ENCODE measurements around the gene PC. TPM values are rescaled to one million over a fixed set of nuclear protein-coding genes. Genes with fewer than 3 reads are reported as not detected.

PC gene
- total and polyA plus RNA-seq, 2 donors (not counting 3 experiments of a cell fraction or from before 2014, with no cell fraction given): 5.5 to 17.5 TPM

DNA sequence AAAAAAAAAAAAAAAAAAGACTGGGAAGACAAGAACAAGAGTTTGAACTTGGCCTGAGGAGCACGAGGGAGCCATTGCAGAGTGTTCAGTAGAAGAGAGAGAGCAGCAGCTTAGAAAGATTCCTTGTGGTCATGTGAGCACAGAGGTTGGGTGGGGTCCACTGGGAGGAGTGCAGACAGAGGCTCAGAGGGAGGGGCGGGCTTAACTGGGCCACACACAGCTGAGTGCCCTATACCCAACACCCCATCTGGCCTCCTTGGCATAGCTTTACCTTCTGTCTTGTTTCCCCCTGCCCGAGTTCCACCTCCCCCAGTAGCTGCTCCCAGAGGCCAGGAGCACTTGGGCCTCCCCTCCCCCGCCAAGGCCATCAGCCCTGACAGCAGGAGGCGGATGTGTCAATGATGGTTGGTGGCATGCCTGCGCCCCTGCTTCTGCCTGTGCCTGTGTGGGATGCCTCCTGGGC is 29.0 kb upstream of the PC start:
- Histone ChIP-seq H4K20me1 (replicated peaks; ENCODE audit: control insufficient read depth, extremely low read depth, insufficient read depth, low read length) (no peaks in the 10 kb centered on the region), H3K36me3 (ENCODE audit: control insufficient read depth in 2 of 2, extremely low read depth in 1 of 2, insufficient read depth in 2 of 2, low read length in 2 of 2) (no peaks in the 10 kb centered on the region), H3K79me2 (ENCODE audit: control insufficient read depth, insufficient read depth, low read length) (no peaks in the 10 kb centered on the region), H3K9ac (replicated peaks; ENCODE audit: extremely low read depth, insufficient read depth, low read length) (no peak overlapping the region), H3K4me3 (replicated peaks in 1 of 3; ENCODE audit: insufficient read depth in 1 of 3, low read depth in 1 of 3, low read length in 3 of 3) (no peak overlapping the region), H3K27me3 (ENCODE audit: control insufficient read depth in 2 of 2, insufficient read depth in 2 of 2, low read length in 2 of 2) (no peaks in the 10 kb centered on the region), H2AFZ (ENCODE audit: low read depth, low read length) (no peak overlapping the region), H3K9me1 (replicated peaks; ENCODE audit: control insufficient read depth, extremely low read depth, insufficient read depth, low read length) (no peaks in the 10 kb centered on the region), H3K4me1 (ENCODE audit: control insufficient read depth, extremely low read depth, insufficient read depth, low read length) (peaks cover 5% of the 10 kb centered on the region), H3K9me3 (replicated peaks; ENCODE audit: control insufficient read depth, insufficient read depth, low read length) (no peaks in the 10 kb centered on the region), H3K4me2 (ENCODE audit: insufficient read depth, low read length) (no peak overlapping the region), H3K27ac (ENCODE audit: insufficient read depth, low read depth, low read length) (no peak overlapping the region)
- ChIA-PET POLR2A (interaction anchor here (0.7 kb wide), 1 partner anchor 18 kb away, joined by 8 read pairs; no protein-coding TSS in a partner anchor), CTCF (interaction anchor here (0.8 to 1.2 kb wide), 3 partner anchors 11 to 94 kb away, joined by 3 to 4 read pairs (median 3); no protein-coding TSS in a partner anchor)
- no TSS peak for BruUV-seq (replicated peaks)
- TF ChIP-seq GATA2 (IDR thresholded peaks at IDR 0.05; ENCODE audit: insufficient read depth, insufficient read length, low read depth, low read length) (no peak), MYC (IDR thresholded peaks at IDR 0.05; ENCODE audit: low read depth, low read length) (no peak), POLR2AphosphoS5 (IDR thresholded peaks at IDR 0.05; ENCODE audit: insufficient read depth, low read depth, low read length) (no peak), EZH2 (IDR thresholded peaks at IDR 0.05; ENCODE audit: borderline replicate concordance, low read depth, low read length, severe bottlenecking) (no peak), POLR2A (IDR thresholded peaks at IDR 0.05; ENCODE audit: low read depth, low read length) (no peak), JUN (IDR thresholded peaks at IDR 0.05; ENCODE audit: borderline replicate concordance, insufficient read depth, insufficient read length, low read depth) (no peak), FOS (IDR thresholded peaks at IDR 0.05; ENCODE audit: borderline replicate concordance, insufficient read depth, low read length) (no peak)
- TF ChIP-seq, protein P1, sequence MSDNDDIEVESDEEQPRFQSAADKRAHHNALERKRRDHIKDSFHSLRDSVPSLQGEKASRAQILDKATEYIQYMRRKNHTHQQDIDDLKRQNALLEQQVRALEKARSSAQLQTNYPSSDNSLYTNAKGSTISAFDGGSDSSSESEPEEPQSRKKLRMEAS (IDR thresholded peaks at IDR 0.05; ENCODE audit: insufficient read depth, insufficient read length): no peak
- TF ChIP-seq, protein P2, sequence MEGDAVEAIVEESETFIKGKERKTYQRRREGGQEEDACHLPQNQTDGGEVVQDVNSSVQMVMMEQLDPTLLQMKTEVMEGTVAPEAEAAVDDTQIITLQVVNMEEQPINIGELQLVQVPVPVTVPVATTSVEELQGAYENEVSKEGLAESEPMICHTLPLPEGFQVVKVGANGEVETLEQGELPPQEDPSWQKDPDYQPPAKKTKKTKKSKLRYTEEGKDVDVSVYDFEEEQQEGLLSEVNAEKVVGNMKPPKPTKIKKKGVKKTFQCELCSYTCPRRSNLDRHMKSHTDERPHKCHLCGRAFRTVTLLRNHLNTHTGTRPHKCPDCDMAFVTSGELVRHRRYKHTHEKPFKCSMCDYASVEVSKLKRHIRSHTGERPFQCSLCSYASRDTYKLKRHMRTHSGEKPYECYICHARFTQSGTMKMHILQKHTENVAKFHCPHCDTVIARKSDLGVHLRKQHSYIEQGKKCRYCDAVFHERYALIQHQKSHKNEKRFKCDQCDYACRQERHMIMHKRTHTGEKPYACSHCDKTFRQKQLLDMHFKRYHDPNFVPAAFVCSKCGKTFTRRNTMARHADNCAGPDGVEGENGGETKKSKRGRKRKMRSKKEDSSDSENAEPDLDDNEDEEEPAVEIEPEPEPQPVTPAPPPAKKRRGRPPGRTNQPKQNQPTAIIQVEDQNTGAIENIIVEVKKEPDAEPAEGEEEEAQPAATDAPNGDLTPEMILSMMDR (IDR thresholded peaks at IDR 0.05; ENCODE audit: extremely low read depth in 1 of 2, insufficient read depth in 1 of 2, low read depth in 1 of 2, low read length in 2 of 2): no peak
- intact Hi-C loops (cut with micrococcal nuclease): no loop called here
- dilution Hi-C loops (cut with MboI; ENCODE audit: extremely low pct_ligation_motif_present, low sequenced_read_pairs): no loop called here
- no peak for FAIRE-seq
- no peak for DNase-seq (ENCODE audit: low read depth, low spot score)

All from endothelial cell of umbilical vein (primary cell).